ENCODE results near the gene TRAM2.
A peak's percentile ranks its signal among the peaks of the same experiment; 100 is the strongest.

TRAM2 gene

DNA sequence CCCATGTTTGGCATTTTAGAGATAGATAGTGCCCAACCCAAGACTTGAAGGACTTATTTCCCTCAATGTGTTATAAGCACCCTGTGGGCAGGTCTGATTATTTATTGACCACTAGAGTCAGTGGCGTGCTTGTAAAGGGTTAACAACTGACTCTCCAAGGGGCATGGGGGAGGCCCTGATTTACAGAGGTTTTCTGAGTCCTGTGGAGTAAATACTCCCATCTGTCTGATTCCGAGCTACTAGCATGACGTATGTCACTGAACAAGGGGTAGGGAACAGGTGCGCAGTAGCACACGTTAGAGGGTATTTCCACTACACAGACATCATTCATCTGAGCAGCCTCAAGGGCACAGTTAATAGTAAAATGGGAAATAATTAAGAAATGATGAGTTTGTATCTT lies 17.4 kb upstream of the TRAM2 start:
- DNase-seq = no peak

DNA sequence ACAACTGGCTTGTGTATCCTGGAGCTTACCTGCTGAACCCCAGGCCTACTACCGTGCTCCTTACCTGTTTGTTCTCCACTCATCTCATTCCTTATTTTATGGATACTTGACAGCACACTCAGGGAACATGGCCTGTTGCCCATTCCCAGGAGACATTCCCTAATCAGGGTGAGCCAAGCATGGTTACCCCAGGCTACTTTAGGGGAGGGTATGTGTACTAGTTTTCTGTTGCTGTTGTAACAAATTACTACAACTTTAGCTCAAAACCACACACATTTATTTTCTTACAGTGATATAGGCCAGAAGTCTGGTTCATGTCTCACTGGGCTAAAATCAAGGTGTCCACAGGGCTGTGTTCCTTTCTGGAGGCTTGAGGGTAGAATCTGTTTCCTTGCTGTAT lies 15.0 kb upstream of the TRAM2 start:
- DNase-seq = peak; percentile 50

- no peak for DNase-seq
These were observed 13.5 kb upstream of the TRAM2 start for GRCh38 chr6:52590152-52590891.

- no peak for DNase-seq
These were observed 11.8 kb upstream of the TRAM2 start for GRCh38 chr6:52588710-52589091.

DNA sequence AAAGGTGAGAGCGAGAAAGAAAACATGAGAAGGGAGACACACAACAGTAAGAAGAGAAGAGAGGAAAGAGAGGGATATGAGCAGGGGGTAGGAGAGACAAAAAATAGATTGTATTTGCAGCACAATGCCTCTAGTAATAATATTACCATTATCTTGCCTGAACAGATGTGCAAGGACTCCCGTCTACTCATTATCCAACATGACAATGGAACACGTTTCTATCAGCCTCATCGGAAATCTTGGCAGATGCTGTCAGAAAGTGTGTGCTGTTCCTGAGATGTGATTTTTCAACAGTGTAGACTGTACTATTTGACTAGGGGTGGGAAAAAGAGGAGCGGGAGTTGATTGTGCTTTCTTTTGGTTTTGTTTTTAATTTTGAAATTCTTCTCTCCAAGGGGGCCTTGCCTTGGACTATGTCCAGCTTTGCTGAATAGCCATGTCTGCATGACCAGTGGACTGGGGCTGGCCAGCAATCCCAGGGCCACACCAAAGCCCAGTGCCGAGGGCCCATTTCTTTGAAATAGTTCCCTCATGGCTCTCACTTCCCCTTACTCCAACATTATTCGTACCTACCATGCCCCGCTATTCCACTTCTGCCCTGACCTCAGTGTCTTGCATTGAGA lies 11.3 kb upstream of the TRAM2 start:
- no peak for DNase-seq

GRCh38 chr6:52587001-52587400 lies 10.1 kb upstream of the TRAM2 start:
- no peak for DNase-seq

DNA sequence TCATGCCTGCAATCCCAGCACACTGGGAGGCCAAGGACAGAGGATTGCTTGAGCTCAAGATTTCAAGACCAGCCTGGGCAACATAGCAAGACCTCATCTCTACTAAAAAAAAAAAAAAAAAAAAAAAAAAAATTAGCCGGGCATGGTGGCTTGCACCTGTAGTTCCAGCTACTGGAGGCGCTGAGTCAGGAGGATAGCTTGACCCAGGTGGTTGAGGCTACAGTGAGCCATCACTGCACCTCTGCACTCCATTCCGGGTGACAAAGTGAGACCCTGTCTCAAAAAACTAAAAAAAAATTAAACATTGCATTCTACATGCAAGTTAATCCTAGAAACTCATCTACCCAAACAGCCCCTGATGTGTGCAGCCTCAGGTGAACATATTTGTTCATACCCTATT lies 7.3 kb upstream of the TRAM2 start:
- DNase-seq = no peak

GRCh38 chr6:52582996-52583395 lies 6.1 kb upstream of the TRAM2 start:
- DNase-seq = no peak

DNA sequence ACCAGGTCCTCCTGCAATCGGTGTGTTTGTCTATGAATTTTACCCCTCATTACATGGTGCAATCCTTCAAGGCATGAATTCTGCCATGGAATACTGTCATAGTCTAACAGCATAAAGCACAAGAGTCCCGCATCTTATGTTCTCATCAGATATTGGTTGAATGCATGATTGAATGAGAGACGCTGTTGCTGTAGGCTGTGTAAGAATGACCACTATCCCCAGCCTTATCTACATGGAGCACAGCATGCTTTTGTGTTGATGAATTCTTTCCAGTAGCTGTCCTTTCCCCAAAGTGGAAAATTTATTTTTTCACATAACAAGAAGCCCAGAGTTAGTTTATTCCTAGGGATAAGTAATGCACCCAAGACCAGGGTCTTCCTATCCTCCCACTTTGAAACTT lies 5.6 kb upstream of the TRAM2 start:
- DNase-seq = no peak

GRCh38 chr6:52580905-52581304 lies 4.0 kb upstream of the TRAM2 start:
- DNase-seq = no peak

GRCh38 chr6:52579006-52579660 lies 2.3 kb upstream of the TRAM2 start:
- no peak for DNase-seq

DNA sequence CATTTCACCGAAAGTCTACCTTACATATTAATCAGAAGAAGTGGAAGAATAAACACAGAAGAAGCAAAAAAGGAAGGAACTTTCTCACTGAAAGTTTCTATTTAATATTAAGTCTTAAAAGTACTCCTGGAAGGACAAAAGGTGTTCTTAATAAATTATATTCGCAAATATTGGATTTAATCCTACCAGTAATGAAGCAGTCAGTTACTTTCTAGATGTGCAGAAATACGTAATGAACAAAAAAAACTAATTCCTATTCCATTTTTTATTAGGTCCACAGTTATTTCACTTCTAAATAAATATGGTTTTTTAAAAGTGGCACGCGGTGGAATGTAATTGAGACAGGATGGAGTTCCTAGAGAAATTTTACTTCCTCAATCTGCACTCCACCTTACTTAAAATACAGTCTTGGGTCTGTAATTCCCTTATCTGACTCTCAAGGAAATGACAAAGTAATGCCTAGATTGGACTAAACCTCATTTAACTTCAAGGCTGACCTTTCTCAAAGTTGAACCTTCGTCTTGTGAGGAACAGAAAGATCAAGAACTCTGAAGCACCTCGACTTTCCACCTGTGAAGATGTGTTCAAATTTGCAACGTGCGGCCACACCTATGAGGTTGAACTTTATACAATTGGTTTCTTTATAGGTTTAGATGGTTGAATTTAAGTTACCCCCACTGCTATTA lies 1.1 kb upstream of the TRAM2 start:
- no peak for DNase-seq

DNA sequence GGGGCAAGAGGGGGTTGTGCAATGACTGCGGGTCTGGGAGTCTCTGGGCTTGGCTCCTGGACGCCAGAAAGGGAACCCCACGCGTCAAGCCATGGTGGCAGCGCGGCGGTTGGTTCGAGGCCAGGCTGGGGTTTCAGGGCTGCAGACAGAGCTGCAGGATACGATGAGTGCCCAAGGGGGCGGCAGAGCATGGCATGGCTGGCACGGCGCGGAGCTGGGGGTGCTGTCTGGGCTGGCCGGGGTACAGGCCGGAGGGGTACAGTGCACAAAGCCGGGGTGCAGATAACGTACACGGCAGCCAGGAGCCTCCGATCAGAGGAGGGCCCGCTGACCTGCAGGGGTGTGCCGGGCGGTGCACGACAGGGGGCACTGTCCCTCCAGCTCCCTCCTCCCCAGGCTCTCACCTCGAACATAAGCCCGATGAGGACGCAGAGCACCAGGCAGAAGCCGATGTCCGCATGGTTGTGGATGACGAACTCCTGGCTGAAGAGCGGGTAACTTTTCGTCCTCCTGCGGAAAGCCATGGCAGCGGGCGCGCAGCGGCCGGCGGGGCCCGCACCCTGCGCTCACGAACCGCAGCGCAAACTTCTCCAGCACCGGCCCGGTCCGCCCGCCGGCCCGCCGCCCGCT lies 353 bp downstream of the TRAM2 start:
- DNase-seq = peak; percentile 18

DNA sequence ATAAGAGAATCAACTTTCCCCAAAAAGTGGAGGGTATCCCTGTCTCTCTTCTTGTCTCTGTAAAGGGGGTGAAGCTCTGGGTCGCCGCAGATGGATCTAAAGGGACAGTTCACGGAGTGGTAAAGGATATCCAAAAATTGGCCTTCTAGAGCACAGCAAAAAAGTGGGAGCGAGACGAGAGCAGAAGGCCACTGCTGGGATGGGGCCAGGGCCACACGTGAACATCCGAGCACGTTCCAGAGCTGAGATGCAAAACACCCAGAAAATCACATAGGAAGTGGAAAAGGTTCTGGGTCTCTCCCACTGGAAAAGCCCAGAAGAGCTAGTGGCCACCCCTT lies 837 bp downstream of the TRAM2 start:
- no peak for DNase-seq

GRCh38 chr6:52575502-52575892 lies 1.4 kb downstream of the TRAM2 start:
- no peak for DNase-seq

DNA sequence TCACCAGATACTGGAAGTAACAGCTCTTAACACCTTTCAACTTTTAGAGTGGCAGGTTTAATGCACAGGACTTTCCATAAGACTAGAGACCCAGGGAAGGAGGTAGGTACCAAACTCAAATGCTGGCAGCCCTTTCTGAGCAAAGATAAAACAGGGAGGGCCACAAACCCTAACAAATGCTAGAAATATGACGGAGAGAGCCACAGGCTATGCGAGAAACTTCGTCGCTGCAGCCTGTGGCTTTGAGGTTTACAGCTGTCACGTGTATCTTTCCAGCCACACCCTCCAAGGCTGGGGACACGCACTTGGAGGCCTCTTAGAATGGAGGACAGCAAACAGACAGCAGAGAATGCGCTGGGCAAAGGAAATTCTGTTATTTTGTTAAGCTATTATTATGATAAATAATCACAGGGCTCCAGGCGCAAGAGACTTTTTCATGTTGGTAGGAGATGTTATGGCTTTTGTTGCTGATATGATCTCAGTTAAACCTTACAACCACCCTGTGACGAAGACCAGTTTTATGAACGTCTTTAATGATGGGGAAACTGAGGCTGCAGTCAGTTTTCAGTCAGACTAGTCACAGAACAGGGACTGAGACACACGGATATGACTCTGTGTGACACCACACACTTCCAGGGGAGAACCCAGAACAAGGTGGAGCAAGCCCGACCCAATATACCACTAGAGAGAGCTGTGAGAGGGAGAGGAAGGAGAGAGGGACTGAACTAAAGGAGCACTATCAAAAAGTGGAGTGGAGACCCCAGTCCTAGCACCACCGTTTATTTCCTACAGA lies 2.0 kb downstream of the TRAM2 start:
- DNase-seq = no peak

DNA sequence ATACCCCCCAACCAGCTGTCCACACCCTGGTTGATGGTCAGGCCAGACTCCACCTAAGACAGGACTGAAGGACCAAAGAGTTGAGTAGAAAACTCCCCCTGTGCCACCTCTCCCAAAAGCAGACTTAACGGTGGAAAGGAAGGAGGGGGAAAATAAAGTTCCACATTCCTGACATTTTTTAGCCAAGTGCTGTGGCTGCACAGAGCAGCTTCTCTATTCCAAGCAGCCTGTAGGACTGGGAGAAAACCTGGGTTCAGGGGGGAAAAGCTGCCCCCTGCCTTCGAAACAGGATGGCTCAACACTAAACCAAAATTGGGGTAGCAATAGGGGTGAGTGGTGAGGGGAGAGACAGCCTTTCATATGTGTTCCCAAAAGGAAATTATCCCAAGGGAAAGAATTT lies 3.6 kb downstream of the TRAM2 start:
- DNase-seq = no peak

DNA sequence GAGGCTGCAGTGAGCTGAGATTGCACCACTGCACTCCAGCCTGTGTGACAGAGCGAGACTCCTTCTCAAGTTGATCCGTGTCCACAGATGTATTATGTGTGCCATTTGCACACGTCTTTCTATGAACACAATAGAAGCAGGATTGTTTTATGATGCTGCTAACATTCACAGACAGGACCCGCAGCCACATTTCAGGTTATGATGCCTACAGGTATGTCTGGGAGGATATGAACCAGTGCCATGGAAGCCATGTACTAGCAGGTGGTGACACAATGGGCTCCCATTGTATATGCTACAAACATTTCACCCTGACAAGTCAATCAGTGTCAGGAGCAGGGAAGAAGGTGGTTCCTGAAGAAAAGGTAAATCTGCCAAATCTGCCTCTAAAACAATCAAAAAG lies 4.3 kb downstream of the TRAM2 start:
- no peak for DNase-seq

GRCh38 chr6:52571099-52571755 lies 5.6 kb downstream of the TRAM2 start:
- no peak for DNase-seq

DNA sequence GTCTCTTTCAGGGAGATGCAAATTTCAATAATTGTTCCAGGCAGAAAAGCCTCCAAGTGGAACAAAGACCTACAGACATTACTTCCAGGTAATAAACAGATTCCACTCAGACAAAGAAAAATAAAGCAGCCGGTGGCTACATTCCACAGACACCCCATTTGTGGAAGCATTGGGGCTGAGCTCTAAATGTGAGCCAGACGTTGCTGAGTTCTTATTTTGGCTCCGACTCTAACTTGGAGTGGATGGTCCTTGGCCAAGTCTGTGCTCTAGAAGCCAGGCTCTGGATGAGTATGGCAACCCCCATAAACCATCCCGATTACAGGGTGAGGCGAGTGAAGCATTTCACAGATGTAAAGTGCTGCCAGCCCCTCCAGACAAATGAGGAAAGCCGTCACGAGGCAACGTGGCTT lies 6.6 kb downstream of the TRAM2 start:
- no peak for DNase-seq

GRCh38 chr6:52568320-52568719 lies 8.5 kb downstream of the TRAM2 start:
- DNase-seq = no peak

DNA sequence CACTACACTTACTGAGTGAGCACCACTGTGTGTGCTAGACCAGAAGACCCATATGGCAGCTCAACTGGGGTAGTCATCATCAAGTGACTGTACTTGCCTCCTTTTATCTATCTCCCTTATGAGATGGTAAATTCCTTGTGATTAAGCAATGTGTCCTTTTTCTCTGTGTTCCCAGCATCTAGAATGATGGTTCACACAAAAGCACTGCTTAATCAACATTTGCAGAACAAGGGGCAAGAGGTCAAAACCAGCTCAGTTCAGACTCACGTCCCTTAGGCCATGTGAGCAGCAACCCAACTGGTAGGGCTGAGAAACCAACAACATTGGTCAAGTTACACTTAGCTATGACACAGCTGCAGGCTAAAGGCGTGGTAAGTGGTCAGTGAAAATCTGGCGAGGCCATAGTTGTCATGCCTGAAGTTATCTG lies 10.0 kb downstream of the TRAM2 start:
- DNase-seq = no peak
